K562 (cell line): ENCODE measurements around the gene ELMO1. TPM values are rescaled to one million over a fixed set of nuclear protein-coding genes. Genes with fewer than 3 reads are reported as not detected.

Source experiments
- ATAC-seq: fragments of 200-7000 bp; cut with Tn5 transposase; 3 replicates; pipeline ENCODE4 v1.9.1; 2020; ENCODE audit warnings: moderate library complexity
- BruUV-seq: library from RNA; stranded (reverse); fragments of 400-500 nt; replicated peaks from 2 replicates; lab custom pipeline; 2021; lab: Mats Ljungman, UMichigan
- CTCF ChIA-PET: fragments of 300-600 bp; formaldehyde crosslinking; extraction: SDS; loops from one replicate; lab custom pipeline; 2021; ENCODE audit warnings: low intra/inter-chr PET ratio; lab: Yijun Ruan, JAX
- POLR2A ChIA-PET: fragments of 300-600, 350-650 bp; sonication (Branson Sonifier 250); formaldehyde crosslinking; extraction: SDS; loops from one replicate; lab custom pipeline; 2021; ENCODE audit warnings: antibody characterized with exemption, inconsistent platforms; lab: Yijun Ruan, JAX
- DNase-seq, 4 experiments: peaks; one replicate each; pipeline versions ENCODE4 v3.0.0 to v3.0.0-alpha.2; 2011 to 2018; ENCODE audit warnings: low spot score in 3 of 4, mixed read lengths in 3 of 4; ENCODE audit errors: extremely low read depth in 1 of 4
- FAIRE-seq: peaks from 2 replicates; lab custom pipeline; 2011; peaks lifted over from hg19 to GRCh38; lab: Jason Lieb, UNC
- H2AFZ ChIP-seq: 2 replicates; pipeline ENCODE4 v1.6.0; 2011; ENCODE audit warnings: low read depth, low read length, control low read depth, inconsistent platforms
- H3K27ac ChIP-seq: fragments of 200-600 bp; 3 replicates; pipeline ENCODE4 v1.8.0; 2011; ENCODE audit warnings: low read depth, mild to moderate bottlenecking, control low read depth, inconsistent platforms, low read length, moderate library complexity, mixed read lengths; ENCODE audit errors: extremely low read depth
- H3K27me3 ChIP-seq, 2 experiments: fragments of 300-600 bp in 1 of 2; 2 replicates in 1 of 2; 3 replicates in 1 of 2; pipeline versions ENCODE4 v1.6.0 to v1.8.0; 2011; ENCODE audit warnings: inconsistent platforms in 2 of 2, low read length in 2 of 2, mild to moderate bottlenecking in 1 of 2, mixed read lengths in 1 of 2, moderate library complexity in 1 of 2; ENCODE audit not compliant: control insufficient read depth in 2 of 2, insufficient read depth in 2 of 2
- H3K36me3 ChIP-seq: fragments of 300-600 bp; 3 replicates; pipeline ENCODE4 v1.8.0; 2011; ENCODE audit warnings: mild to moderate bottlenecking, low read length, inconsistent platforms; ENCODE audit not compliant: control insufficient read depth, insufficient read depth
- H3K4me1 ChIP-seq, 2 experiments: fragments of 200-600 bp in 1 of 2; replicated peaks in 1 of 2; 2 replicates in 1 of 2; 3 replicates in 1 of 2; pipeline versions ENCODE4 v1.5.1 to v1.8.0; 2011; ENCODE audit warnings: inconsistent platforms in 2 of 2, low read length in 2 of 2, mild to moderate bottlenecking in 1 of 2, mixed read lengths in 1 of 2, moderate library complexity in 1 of 2; ENCODE audit not compliant: control insufficient read depth in 2 of 2, insufficient read depth in 2 of 2
- H3K4me2 ChIP-seq: 2 replicates; pipeline ENCODE4 v1.6.1; 2011; ENCODE audit warnings: low read length, control low read depth, inconsistent platforms, mixed read lengths; ENCODE audit not compliant: insufficient read depth
- H3K4me3 ChIP-seq: fragments of 200-600 bp; sonication (generic), shearing (Covaris generic); 2 replicates; pipeline ENCODE4 v1.5.1; 2016; ENCODE audit warnings: control low read depth, inconsistent platforms
- H3K79me2 ChIP-seq: fragments of 200-600 bp; 3 replicates; pipeline ENCODE4 v1.8.0; 2011; ENCODE audit warnings: low read length, inconsistent platforms; ENCODE audit not compliant: control insufficient read depth, insufficient read depth
- H3K9ac ChIP-seq, 2 experiments: 2 replicates each; pipeline versions ENCODE4 v1.6.0 to v1.6.1; 2011; ENCODE audit warnings: low read depth in 2 of 2, low read length in 2 of 2, control low read depth in 1 of 2, inconsistent platforms in 1 of 2, mild to moderate bottlenecking in 1 of 2, mixed read lengths in 1 of 2; ENCODE audit not compliant: insufficient read depth in 1 of 2
- H3K9me1 ChIP-seq: one replicate; pipeline ENCODE4 v1.6.0; 2011; ENCODE audit warnings: inconsistent platforms, mild to moderate bottlenecking, low read length, moderate library complexity; ENCODE audit not compliant: control insufficient read depth, insufficient read depth
- H3K9me3 ChIP-seq: replicated peaks from 2 replicates; pipeline ENCODE4 v1.5.1; 2011; ENCODE audit warnings: low read depth, low read length, inconsistent platforms; ENCODE audit not compliant: control insufficient read depth, insufficient read depth
- H4K20me1 ChIP-seq: replicated peaks from 2 replicates; pipeline ENCODE4 v1.6.1; 2011; ENCODE audit warnings: low read length, inconsistent platforms, mixed read lengths; ENCODE audit not compliant: control insufficient read depth, insufficient read depth
- NFYB ChIP-seq: IDR thresholded peaks from 2 replicates; pipeline ENCODE4 v1.6.1; 2011; ENCODE audit warnings: mild to moderate bottlenecking, moderate library complexity; ENCODE audit not compliant: insufficient read length; ENCODE audit errors: extremely low read depth
- SMAD3 ChIP-seq: fragments of 450-650 bp; formaldehyde crosslinking; conservative IDR thresholded peaks from 2 replicates; pipeline ENCODE4 v1.4.0; 2020; ENCODE audit warnings: mild to moderate bottlenecking
- ZNF75A ChIP-seq: fragments of 450-650 bp; formaldehyde crosslinking; IDR thresholded peaks from 2 replicates; pipeline ENCODE4 v1.4.0; 2020; ENCODE audit warnings: mild to moderate bottlenecking
- WGBS: fragments of 100-300 bp; shearing (Covaris generic); methylation state at CpG from one replicate; pipeline ENCODE4 v1.1.6; 2016; ENCODE audit warnings: low coverage, mixed read lengths; ENCODE audit not compliant: insufficient coverage; ENCODE audit errors: missing lambda C conversion rate; 5-methylcytosine and 5-hydroxymethylcytosine counted together
- in situ Hi-C: fragments of 300-500 bp; cut with MboI; formaldehyde crosslinking; loops from 4 replicates; pipeline ENCODE4 v1.15.0; 2018; ENCODE audit warnings: inconsistent platforms, mixed read lengths
- intact Hi-C: fragments of 100-400 bp; cut with micrococcal nuclease; formaldehyde crosslinking; loops from 2 replicates; pipeline ENCODE4 v1.14.2; 2022
- polyA plus RNA-seq, 8 experiments: library from polyadenylated mRNA; depleted of rRNA in 4 of 8; stranded (reverse) in 5 of 8; unstranded in 3 of 8; fragments of >200 nt; fragmentation: Nextera tagmentation in 2 of 8; fragmentation: Illumina TruSeq in 1 of 8; extraction: Ambion mirVana in 2 of 8; extraction: Trizol in 1 of 8; gene quantifications; 2 replicates each; pipeline versions ENCODE4 v1.2.1 to v1.2.3, GENCODE V29; 2011 to 2014; ENCODE audit warnings: inconsistent platforms in 1 of 8, missing spikeins in 1 of 8
- total RNA-seq, 7 experiments: library from RNA; depleted of rRNA in 6 of 7; stranded (reverse); fragments of >200 nt in 6 of 7; fragmentation: Illumina TruSeq in 2 of 7; extraction: Trizol in 2 of 7; gene quantifications; 2 replicates each; pipeline versions ENCODE4 v1.2.1 to v1.2.3, GENCODE V29; 2011 to 2021; ENCODE audit warnings: low replicate concordance in 1 of 7
- TF ChIP-seq, protein P1 (sequence below): fragments of 250-450 bp; sonication (Bioruptor Pico); IDR thresholded peaks from 2 replicates; pipeline ENCODE4 v1.4.0; 2020
- TF ChIP-seq, protein P2 (sequence below), 3 experiments: IDR thresholded peaks in 2 of 3; conservative IDR thresholded peaks in 1 of 3; 2 replicates each; pipeline ENCODE4 v1.5.1; 2011 to 2012; ENCODE audit warnings: low read length in 3 of 3, mild to moderate bottlenecking in 3 of 3, control low read depth in 2 of 3, improper control_type of control experiment in 1 of 3, inconsistent platforms in 1 of 3, low read depth in 1 of 3, mixed read lengths in 1 of 3, moderate library complexity in 1 of 3; ENCODE audit not compliant: insufficient read depth in 2 of 3
- TF ChIP-seq, protein P3 (sequence below): IDR thresholded peaks from 2 replicates; pipeline ENCODE4 v1.6.1; 2011; ENCODE audit warnings: borderline replicate concordance, low read depth, mild to moderate bottlenecking, moderate library complexity, low read length; ENCODE audit not compliant: insufficient read depth, poor library complexity, severe bottlenecking

The ELMO1 gene
- total and polyA plus RNA-seq, 9 of the 15 experiments (the other 6 are each of a cell fraction or from before 2014, with no cell fraction given), result 0.36 to 7.2 (median 3.6) TPM

DNA sequence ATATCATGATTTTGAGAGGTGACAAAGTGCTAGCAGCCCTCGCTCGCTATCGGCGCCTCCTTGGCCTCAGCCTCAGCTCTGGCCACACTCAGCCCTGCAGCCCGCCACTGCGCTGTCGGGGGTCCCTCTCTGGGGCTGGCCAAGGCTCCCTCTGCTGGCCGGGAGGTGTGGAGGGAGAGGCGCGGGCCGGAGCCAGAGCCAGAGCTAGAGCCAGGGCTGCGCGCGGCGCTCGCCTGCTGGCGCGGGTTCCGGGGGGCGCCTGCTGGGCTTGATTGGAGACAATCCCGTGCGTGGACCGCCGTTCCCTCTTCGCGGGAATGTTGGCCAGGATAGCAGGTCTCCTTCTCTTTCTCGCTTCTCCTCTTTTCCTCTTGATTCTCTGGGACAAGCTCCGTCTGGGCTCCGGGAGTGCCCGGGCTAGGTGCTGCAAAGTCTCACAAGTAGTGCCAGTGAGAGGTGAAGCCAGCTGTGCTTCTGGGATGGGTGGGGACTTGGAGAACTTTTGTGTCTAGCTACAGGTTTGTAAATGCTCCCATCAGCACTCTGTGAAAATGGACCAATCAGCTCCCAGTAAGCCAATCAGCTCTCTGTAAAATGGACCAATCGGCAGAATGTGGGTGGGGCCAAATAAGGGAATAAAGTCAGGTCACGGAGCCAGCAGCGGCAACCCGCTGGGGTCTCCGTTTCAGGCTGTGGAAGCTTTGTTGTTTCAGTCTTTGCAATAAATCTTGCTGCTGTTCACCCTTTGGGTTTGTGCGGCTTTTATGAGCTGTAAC, 43.4 kb upstream of the ELMO1 start:
- intact Hi-C loops (no loop called here), in situ Hi-C loops (no loop called here)
- no peak overlapping the region for H3K9ac ChIP-seq
- 30% methylated on average over 17 of the region's 36 CpGs for WGBS
- TF ChIP-seq, protein P1, sequence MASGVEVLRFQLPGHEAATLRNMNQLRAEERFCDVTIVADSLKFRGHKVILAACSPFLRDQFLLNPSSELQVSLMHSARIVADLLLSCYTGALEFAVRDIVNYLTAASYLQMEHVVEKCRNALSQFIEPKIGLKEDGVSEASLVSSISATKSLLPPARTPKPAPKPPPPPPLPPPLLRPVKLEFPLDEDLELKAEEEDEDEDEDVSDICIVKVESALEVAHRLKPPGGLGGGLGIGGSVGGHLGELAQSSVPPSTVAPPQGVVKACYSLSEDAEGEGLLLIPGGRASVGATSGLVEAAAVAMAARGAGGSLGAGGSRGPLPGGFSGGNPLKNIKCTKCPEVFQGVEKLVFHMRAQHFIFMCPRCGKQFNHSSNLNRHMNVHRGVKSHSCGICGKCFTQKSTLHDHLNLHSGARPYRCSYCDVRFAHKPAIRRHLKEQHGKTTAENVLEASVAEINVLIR (CRISPR knock-in tag), result no peak
- TF ChIP-seq, protein P2, sequence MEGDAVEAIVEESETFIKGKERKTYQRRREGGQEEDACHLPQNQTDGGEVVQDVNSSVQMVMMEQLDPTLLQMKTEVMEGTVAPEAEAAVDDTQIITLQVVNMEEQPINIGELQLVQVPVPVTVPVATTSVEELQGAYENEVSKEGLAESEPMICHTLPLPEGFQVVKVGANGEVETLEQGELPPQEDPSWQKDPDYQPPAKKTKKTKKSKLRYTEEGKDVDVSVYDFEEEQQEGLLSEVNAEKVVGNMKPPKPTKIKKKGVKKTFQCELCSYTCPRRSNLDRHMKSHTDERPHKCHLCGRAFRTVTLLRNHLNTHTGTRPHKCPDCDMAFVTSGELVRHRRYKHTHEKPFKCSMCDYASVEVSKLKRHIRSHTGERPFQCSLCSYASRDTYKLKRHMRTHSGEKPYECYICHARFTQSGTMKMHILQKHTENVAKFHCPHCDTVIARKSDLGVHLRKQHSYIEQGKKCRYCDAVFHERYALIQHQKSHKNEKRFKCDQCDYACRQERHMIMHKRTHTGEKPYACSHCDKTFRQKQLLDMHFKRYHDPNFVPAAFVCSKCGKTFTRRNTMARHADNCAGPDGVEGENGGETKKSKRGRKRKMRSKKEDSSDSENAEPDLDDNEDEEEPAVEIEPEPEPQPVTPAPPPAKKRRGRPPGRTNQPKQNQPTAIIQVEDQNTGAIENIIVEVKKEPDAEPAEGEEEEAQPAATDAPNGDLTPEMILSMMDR (IDR thresholded peaks at IDR 0.05 in 2 of 3, conservative IDR thresholded peaks at IDR 0.05 in 1 of 3; ENCODE audit: insufficient read depth in 2 of 3, low read depth in 1 of 3, low read length in 3 of 3), result peak in 1 of 3 experiments; percentile 19; a peak in 2 of 6 replicates
- peak; percentile 61 for TF ChIP-seq NFYB
- TF ChIP-seq, protein P3, sequence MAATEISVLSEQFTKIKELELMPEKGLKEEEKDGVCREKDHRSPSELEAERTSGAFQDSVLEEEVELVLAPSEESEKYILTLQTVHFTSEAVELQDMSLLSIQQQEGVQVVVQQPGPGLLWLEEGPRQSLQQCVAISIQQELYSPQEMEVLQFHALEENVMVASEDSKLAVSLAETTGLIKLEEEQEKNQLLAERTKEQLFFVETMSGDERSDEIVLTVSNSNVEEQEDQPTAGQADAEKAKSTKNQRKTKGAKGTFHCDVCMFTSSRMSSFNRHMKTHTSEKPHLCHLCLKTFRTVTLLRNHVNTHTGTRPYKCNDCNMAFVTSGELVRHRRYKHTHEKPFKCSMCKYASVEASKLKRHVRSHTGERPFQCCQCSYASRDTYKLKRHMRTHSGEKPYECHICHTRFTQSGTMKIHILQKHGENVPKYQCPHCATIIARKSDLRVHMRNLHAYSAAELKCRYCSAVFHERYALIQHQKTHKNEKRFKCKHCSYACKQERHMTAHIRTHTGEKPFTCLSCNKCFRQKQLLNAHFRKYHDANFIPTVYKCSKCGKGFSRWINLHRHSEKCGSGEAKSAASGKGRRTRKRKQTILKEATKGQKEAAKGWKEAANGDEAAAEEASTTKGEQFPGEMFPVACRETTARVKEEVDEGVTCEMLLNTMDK, result peak; percentile 18
- TF ChIP-seq SMAD3 (CRISPR knock-in tag), result no peak
- TF ChIP-seq ZNF75A (CRISPR knock-in tag), result no peak
- TF ChIP-seq, all 486 proteins: peak for 3
- Histone ChIP-seq H3K36me3 (no peaks in the 10 kb centered on the region), H3K4me3 (no peak overlapping the region), H4K20me1 (no peaks in the 10 kb centered on the region), H3K79me2 (no peaks in the 10 kb centered on the region), H3K27ac (no peak overlapping the region), H2AFZ (no peak overlapping the region), H3K9me3 (no peaks in the 10 kb centered on the region; the same call in 1 of the 2 replicates), H3K27me3 (no peaks in the 10 kb centered on the region), H3K4me1 (peaks cover 0 to 5% of the 10 kb centered on the region in 2 experiments; a peak in 1 of 5 replicates), H3K9me1 (no peaks in the 10 kb centered on the region), H3K4me2 (no peak overlapping the region)
- POLR2A ChIA-PET, result no interaction called here
- CTCF ChIA-PET, result no interaction called here
- no TSS peak for BruUV-seq
- ATAC-seq (peak; percentile 86), DNase-seq (peak in 1 of 4 experiments; percentile 11), FAIRE-seq (no peak)
